Endodermal cell (in vitro differentiated cells): Measurements from ENCODE around the gene KCNK15. TPM values are rescaled to one million over a fixed set of nuclear protein-coding genes. Genes with fewer than 3 reads are reported as not detected.

ENCODE experiments used
- DNase-seq: peaks from one replicate; pipeline ENCODE4 v3.0.0-alpha.2; 2017
- H3K27ac ChIP-seq: 2 replicates; pipeline ENCODE4 v1.5.1; 2013; ENCODE audit warnings: mild to moderate bottlenecking, low read depth, low read length, moderate library complexity
- H3K27me3 ChIP-seq: 2 replicates; pipeline ENCODE4 v1.6.1; 2013; ENCODE audit warnings: mild to moderate bottlenecking, low read length, moderate library complexity; ENCODE audit not compliant: insufficient read depth, control insufficient read depth, poor library complexity, severe bottlenecking
- H3K36me3 ChIP-seq: 2 replicates; pipeline ENCODE4 v1.7.0; 2013; ENCODE audit warnings: mild to moderate bottlenecking, low read length, moderate library complexity; ENCODE audit not compliant: control insufficient read depth, insufficient read depth
- H3K4me1 ChIP-seq: one replicate; pipeline ENCODE4 v1.7.0; 2013; ENCODE audit warnings: low read length; ENCODE audit not compliant: control insufficient read depth, insufficient read depth
- H3K4me3 ChIP-seq: 2 replicates; pipeline ENCODE4 v1.5.1; 2013; ENCODE audit warnings: mild to moderate bottlenecking, low read length, moderate library complexity
- H3K9ac ChIP-seq: 2 replicates; pipeline ENCODE4 v1.6.1; 2013; ENCODE audit warnings: mild to moderate bottlenecking, low read length, moderate library complexity; ENCODE audit not compliant: poor library complexity, severe bottlenecking; ENCODE audit errors: extremely low read depth
- H3K9me3 ChIP-seq: 2 replicates; pipeline ENCODE4 v1.6.1; 2013; ENCODE audit warnings: mild to moderate bottlenecking, low read length, moderate library complexity; ENCODE audit not compliant: control insufficient read depth
- H3K27ac Mint-ChIP-seq: 2 replicates; pipeline ENCODE4 v1.8.0; 2020; ENCODE audit warnings: mixed read lengths
- H3K27me3 Mint-ChIP-seq: 2 replicates; pipeline ENCODE4 v1.8.0; 2021; ENCODE audit warnings: mild to moderate bottlenecking, mixed read lengths; ENCODE audit not compliant: insufficient read depth
- H3K36me3 Mint-ChIP-seq: 2 replicates; pipeline ENCODE4 v1.8.0; 2020; ENCODE audit warnings: low read depth, mixed read lengths
- H3K4me1 Mint-ChIP-seq: 2 replicates; pipeline ENCODE4 v1.8.0; 2020; ENCODE audit warnings: mixed read lengths
- H3K4me3 Mint-ChIP-seq: 2 replicates; pipeline ENCODE4 v1.8.0; 2020; ENCODE audit warnings: mild to moderate bottlenecking, moderate library complexity, mixed read lengths
- H3K9me3 Mint-ChIP-seq: 2 replicates; pipeline ENCODE4 v1.8.0; 2020; ENCODE audit warnings: mild to moderate bottlenecking, mixed read lengths
- WGBS, 2 experiments: methylation state at CpG; one replicate each; pipeline versions ENCODE4 v1.1.5 to v1.1.7; 2013; ENCODE audit warnings: missing lambda C conversion rate in 2 of 2, mixed read lengths in 1 of 2; ENCODE audit not compliant: insufficient coverage in 1 of 2, insufficient read length in 1 of 2; 5-methylcytosine and 5-hydroxymethylcytosine counted together
- total RNA-seq, 2 donors: library from RNA; stranded (reverse); fragmentation: NEBNext Ultra II Directional in 1 of 2; extraction: Animal tissue kit (Norgen Biotek cat#: 25700) in 1 of 2; gene quantifications; 2 replicates in 1 of 2; 3 replicates in 1 of 2; pipeline ENCODE4 v1.2.1, GENCODE V29; 2021
- TF ChIP-seq, protein P1 (sequence below): fragments of 200-600 bp; sonication (generic); conservative IDR thresholded peaks from 2 replicates; pipeline ENCODE4 v1.5.0; 2021; ENCODE audit warnings: antibody characterized with exemption, mild to moderate bottlenecking

The KCNK15 gene
- total RNA-seq, 2 donors from 2014 or later: 0.15 to 0.22 TPM

DNA sequence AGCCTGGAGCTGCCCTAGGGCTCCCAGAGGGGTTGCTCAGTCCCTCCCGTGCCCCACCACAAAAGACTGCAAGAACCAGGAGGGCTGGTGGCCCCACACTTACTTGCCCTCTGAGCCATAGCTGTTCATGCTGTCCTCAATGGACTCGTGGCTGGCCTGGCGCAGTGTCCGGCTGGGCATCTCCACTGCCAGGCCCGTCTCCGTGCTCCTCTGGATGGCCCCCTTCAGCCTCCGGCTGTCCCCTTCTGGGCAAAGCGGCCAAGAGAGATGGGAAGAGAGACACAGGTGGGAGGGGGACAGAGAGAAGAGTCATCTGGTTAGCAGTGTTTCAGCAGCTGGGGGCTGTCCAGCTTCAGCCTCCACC, 25.5 kb downstream of the KCNK15 start:
- H3K27ac Mint-ChIP-seq: no peak overlapping the region
- H3K4me1 Mint-ChIP-seq: no peaks in the 10 kb centered on the region
- no peaks in the 10 kb centered on the region for H3K9me3 Mint-ChIP-seq
- Histone ChIP-seq H3K9ac (no peak overlapping the region), H3K9me3 (no peaks in the 10 kb centered on the region), H3K4me1 (no peaks in the 10 kb centered on the region), H3K27me3 (peaks cover 6% of the 10 kb centered on the region), H3K36me3 (no peaks in the 10 kb centered on the region), H3K4me3 (no peak overlapping the region), H3K27ac (no peak overlapping the region)
- H3K27me3 Mint-ChIP-seq: peaks cover under 1% of the 10 kb centered on the region
- DNase-seq: no peak
- WGBS, 2 experiments: 89 to 100% methylated on average over 5 to 8 of the region's 8 CpGs
- TF ChIP-seq, protein P1, sequence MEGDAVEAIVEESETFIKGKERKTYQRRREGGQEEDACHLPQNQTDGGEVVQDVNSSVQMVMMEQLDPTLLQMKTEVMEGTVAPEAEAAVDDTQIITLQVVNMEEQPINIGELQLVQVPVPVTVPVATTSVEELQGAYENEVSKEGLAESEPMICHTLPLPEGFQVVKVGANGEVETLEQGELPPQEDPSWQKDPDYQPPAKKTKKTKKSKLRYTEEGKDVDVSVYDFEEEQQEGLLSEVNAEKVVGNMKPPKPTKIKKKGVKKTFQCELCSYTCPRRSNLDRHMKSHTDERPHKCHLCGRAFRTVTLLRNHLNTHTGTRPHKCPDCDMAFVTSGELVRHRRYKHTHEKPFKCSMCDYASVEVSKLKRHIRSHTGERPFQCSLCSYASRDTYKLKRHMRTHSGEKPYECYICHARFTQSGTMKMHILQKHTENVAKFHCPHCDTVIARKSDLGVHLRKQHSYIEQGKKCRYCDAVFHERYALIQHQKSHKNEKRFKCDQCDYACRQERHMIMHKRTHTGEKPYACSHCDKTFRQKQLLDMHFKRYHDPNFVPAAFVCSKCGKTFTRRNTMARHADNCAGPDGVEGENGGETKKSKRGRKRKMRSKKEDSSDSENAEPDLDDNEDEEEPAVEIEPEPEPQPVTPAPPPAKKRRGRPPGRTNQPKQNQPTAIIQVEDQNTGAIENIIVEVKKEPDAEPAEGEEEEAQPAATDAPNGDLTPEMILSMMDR: no peak
- no peak overlapping the region for H3K4me3 Mint-ChIP-seq
- no peaks in the 10 kb centered on the region for H3K36me3 Mint-ChIP-seq

DNA sequence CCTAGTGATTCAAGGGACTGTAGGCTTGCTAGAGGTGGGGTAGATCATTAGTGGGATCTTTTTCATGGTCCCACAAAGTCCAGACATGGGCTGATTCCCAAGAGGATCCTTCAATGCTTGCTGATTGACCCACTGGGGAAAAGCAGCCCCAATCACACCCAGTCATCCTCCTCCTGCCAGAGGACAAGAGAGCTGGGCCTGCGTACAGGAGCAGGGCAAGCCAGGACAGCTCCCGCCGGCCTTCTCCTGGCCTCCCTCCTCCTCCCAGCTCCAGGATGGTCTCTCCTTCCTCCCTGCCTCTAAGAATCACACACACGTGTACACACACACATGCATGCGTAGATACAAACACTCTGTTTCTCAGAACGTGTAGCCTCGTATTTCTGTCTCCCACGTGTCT, 27.0 kb downstream of the KCNK15 start:
- WGBS, 2 experiments: 81 to 82% methylated on average over 7 to 8 of the region's 8 CpGs
- no peaks in the 10 kb centered on the region for H3K9me3 Mint-ChIP-seq
- H3K9ac ChIP-seq: no peak overlapping the region
- no peaks in the 10 kb centered on the region for H3K36me3 Mint-ChIP-seq
- no peaks in the 10 kb centered on the region for H3K36me3 ChIP-seq
- TF ChIP-seq, protein P1: no peak
- H3K27ac Mint-ChIP-seq: no peak overlapping the region
- no peak overlapping the region for H3K4me3 ChIP-seq
- H3K4me1 Mint-ChIP-seq: no peaks in the 10 kb centered on the region
- no peak overlapping the region for H3K27ac ChIP-seq
- no peaks in the 10 kb centered on the region for H3K9me3 ChIP-seq
- no peaks in the 10 kb centered on the region for H3K4me1 ChIP-seq
- DNase-seq: no peak
- peaks cover 11% of the 10 kb centered on the region for H3K27me3 ChIP-seq
- H3K4me3 Mint-ChIP-seq: no peak overlapping the region
- H3K27me3 Mint-ChIP-seq: peaks cover 3% of the 10 kb centered on the region

DNA sequence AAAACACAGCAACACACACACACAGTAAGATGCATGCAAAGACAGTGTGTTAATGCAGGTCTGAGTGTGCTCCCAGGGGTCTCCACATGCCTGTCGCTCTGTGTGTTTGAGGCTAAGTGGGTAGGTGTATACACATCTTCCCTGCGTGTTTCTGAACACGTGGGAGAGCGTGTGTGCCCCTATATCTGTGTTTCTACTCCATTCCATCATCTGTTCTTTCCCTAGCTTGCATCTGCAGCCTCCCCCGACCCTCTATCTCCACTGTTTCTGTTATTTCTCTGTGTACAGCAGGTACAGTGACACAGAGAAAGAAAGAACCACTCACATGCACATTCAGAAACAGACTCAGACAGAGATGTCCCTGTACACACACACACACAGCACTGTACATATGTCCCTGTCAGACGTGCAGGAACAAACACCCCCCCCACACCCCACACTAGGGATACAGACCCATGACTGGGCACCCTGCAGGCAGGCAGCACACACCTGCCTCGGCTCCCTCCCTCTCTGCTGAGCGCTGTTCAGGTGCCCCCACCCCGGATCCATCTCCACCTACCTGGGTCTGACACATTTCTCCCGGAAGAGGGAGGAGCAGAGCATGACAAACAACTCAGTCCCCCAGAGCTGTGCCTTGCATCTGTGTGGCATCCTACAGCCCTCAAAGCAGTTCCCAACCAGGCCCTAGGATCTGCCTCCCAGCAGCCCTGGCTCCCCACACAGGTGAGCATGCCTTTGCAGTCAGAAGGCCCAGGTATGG, 27.6 kb downstream of the KCNK15 start:
- H3K27ac ChIP-seq: no peak overlapping the region
- H3K36me3 ChIP-seq: no peaks in the 10 kb centered on the region
- H3K4me3 ChIP-seq: no peak overlapping the region
- no peaks in the 10 kb centered on the region for H3K36me3 Mint-ChIP-seq
- no peak overlapping the region for H3K27ac Mint-ChIP-seq
- DNase-seq: no peak
- H3K9me3 ChIP-seq: no peaks in the 10 kb centered on the region
- TF ChIP-seq, protein P1: no peak
- H3K4me3 Mint-ChIP-seq: no peak overlapping the region
- H3K4me1 Mint-ChIP-seq: no peaks in the 10 kb centered on the region
- H3K27me3 Mint-ChIP-seq: peaks cover 3% of the 10 kb centered on the region
- H3K9ac ChIP-seq: no peak overlapping the region
- no peaks in the 10 kb centered on the region for H3K9me3 Mint-ChIP-seq
- peaks cover 11% of the 10 kb centered on the region for H3K27me3 ChIP-seq
- WGBS, 2 experiments: 76 to 84% methylated on average over 4 to 10 of the region's 10 CpGs
- no peaks in the 10 kb centered on the region for H3K4me1 ChIP-seq
